Measurements from ENCODE around the gene ZNF839.

GRCh38 chr14:102293781-102294180 is 25.8 kb upstream of the ZNF839 start:
- TF ChIP-seq POLR2A (IDR thresholded peaks at IDR 0.05) (no peak), CTCF (IDR thresholded peaks at IDR 0.05) (no peak)
